AG10803 (cell line): ENCODE measurements around the gene USF2.

Source experiments
- DNase-seq: peaks from one replicate; pipeline ENCODE4 v3.0.0; 2010; ENCODE audit warnings: low read depth
- H3K4me3 ChIP-seq: 2 replicates; pipeline ENCODE4 v1.5.1; 2011; ENCODE audit warnings: mild to moderate bottlenecking, low read length, control low read depth
- CTCF ChIP-seq: conservative IDR thresholded peaks from 2 replicates; pipeline ENCODE4 v1.5.1; 2011; ENCODE audit warnings: mild to moderate bottlenecking, low read length, control low read depth, inconsistent platforms

The USF2 gene

GRCh38 chr19:35253316-35254286 is 15.2 kb upstream of the USF2 start:
- TF ChIP-seq CTCF, result no peak
- no peak for DNase-seq
- no peak overlapping the region for H3K4me3 ChIP-seq

- DNase-seq, result no peak
- TF ChIP-seq CTCF, result no peak
- no peak overlapping the region for H3K4me3 ChIP-seq
Observed at GRCh38 chr19:35254341-35255297, 14.1 kb upstream of the USF2 start.

GRCh38 chr19:35256566-35256965 is 12.2 kb upstream of the USF2 start:
- TF ChIP-seq CTCF, result no peak
- DNase-seq, result no peak
- H3K4me3 ChIP-seq, result no peak overlapping the region

GRCh38 chr19:35257113-35257461 is 11.7 kb upstream of the USF2 start:
- no peak overlapping the region for H3K4me3 ChIP-seq
- TF ChIP-seq CTCF, result no peak
- no peak for DNase-seq

DNA sequence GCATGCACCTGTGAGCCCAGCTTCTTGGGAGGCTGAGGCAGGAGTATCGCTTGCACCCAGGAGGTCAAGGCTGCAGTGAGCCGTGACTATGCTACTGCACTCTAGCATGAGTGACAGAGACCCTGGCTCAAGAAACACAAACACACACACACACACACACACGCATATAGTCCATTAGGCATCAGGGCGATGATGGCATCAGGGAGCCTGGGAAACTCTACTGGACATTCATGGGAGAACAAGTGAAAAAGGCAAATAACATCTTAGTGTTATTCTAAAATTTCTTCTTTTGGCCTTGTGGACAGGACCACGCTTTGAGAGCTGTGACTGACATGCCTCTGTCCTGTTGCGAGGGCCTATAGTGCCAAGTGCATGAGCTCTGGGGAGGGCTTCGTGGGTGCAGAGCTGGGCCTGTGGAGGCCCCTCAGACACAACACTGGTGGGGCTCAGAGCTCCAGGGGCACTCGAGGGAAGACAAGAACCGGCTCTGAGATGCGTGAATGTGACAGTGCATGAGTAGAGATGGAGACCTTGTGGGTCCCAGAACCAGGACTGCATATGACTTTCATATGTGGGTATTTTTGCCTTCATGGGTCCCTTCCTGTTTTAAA is 8.0 kb upstream of the USF2 start:
- TF ChIP-seq CTCF, result no peak
- no peak overlapping the region for H3K4me3 ChIP-seq
- DNase-seq, result no peak

DNA sequence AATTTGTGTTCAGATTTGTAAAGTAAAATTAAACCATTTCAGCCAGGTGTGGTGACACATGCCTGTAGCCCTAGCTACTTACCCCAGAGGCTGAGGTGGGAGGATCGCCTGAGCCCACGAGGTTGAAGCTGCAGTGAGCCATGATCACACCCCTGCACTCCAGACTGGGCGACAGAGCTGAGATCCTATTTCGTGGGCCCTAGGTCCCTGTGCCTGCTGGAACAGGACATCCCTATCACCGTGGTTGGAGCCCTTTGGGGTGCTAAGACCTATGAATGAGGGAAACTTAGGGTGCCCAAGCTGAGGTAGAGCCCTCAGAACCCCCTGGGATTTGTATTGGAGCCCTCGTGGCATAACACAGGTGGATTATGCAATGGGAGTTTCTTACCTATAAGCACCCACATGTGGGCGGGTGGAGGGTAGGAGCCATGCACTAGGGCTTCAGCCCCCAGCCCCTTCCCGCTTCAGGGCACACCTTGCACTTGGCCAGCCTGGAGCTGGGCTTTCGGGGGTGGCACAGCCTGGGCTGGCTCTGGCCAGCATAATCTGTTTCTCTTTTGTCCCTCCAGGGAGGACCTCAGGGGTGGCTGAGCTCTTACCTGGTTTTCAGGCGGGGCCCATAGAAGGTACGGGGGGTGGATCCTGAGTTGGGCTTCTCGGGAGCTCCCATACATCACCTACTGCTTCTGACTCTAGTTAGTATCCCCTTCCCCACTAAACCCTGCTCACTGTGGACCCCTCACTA is 7.2 kb upstream of the USF2 start:
- TF ChIP-seq CTCF, result no peak
- DNase-seq, result no peak

More for the DNA sequence above, 7.2 kb upstream of the USF2 start:
- H3K4me3 ChIP-seq, result no peak overlapping the region
